Right kidney (tissue), 1 donor: ENCODE results near the gene LYPD3.
"Not testable (repeated sequence)": the region's sequence is repeated elsewhere in the genome, so short reads cannot be mapped to it uniquely, and the experiment has no call there.

Experiments
- DNase-seq: peaks from one replicate; pipeline ENCODE4 v3.0.0-alpha.2; 2016

LYPD3 gene

DNA sequence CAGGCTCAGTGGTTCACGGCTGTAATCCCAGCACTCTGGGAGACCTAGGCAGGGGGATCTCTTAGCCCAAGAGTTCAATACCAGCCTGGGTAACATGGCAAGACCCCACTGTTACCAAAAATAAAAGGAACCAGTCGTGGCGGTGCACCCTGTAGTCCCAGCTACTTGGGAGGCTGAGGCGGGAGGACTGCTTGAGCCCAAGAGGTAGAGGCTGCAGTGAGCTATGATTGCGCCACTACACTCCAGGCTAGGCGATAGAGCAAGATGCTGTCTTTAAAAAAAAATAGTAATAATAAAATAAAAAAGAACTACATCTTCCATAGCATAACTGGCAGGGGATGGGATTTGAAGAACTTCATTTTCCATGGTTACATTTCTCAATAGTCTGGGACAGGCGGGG is 3.0 kb downstream of the LYPD3 start:
- no peak for DNase-seq

- DNase-seq, result no peak
Measured at GRCh38 chr19:43461303-43461702, 4.1 kb downstream of the LYPD3 start.

DNA sequence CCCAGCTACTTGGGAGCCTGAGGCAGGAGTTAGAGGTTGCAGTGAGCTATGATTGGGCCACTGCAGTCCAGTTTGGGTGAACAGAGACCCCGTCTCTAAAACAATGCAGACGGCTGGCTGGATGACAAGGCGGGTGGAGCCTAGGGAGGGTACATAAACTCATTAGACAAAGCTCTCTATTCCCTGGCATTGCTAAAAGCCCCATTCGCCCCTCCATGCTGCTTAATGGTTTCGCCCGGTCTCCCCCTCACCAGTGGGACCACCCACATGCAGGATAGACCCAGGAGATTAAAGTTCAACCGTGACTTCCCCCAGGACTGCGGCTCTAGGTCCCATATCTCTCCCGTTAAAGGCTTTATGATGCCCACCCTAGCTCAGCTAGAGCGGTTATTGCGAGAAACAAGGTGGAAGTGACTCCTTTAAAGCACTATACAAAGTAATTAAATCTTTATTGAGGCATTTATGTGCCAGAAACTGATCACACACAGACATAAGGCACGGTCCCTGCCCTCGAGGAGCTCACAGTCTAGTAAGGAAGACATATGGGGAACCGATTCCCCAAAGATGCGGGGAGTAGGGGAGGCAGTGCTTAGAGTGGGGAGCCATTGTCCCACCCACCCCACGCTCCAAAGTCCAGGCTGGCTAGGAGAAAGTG is 4.9 kb downstream of the LYPD3 start:
- DNase-seq, result no peak

- DNase-seq, result no peak
Measured at GRCh38 chr19:43457809-43458208, 7.6 kb downstream of the LYPD3 start.

- DNase-seq, result no peak
Measured at GRCh38 chr19:43455321-43456113, 9.9 kb downstream of the LYPD3 start.

DNA sequence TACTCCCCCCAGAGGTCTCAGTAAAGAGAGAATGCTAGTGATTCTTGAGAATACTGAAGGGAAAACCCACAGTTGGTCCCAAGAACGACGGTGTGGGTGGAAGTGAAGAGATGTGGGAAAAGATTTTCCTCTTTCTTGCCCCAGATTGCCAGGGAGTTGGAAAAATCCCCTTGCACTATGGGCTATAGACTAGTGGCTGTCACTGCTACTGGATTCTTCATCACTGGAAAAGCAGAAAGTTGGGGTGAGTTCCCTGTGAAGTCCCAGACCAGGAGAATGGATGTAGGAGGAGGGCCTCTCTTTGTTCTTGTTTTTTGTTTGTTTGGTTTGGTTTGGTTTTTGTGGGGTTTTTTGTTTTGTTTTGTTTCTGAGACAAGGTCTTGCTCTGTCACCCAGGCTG is 11.4 kb downstream of the LYPD3 start:
- DNase-seq, result no peak

DNA sequence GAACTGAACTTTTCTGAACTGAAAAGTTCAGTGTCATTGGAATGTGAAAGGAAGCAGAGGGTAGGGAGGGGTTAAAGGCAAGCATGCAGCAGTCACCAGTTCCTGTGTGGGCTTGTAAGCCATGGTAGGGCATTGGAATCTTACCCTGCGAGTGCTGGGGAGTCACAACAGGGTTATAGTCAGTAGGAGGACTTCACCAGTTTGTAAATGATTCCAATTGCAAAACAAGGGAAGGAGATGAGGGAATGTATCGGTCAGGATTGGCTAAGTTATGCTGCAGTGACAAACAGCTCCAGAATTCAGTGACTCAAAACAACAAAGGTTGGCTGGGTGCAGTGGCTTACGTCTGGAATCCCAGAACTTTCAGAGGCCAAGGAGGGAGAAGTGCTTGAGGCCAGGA is 12.8 kb downstream of the LYPD3 start:
- no peak for DNase-seq

GRCh38 chr19:43450545-43450997 is 14.8 kb downstream of the LYPD3 start:
- DNase-seq, result no peak

GRCh38 chr19:43447655-43448054 is 17.8 kb downstream of the LYPD3 start:
- no peak for DNase-seq

DNA sequence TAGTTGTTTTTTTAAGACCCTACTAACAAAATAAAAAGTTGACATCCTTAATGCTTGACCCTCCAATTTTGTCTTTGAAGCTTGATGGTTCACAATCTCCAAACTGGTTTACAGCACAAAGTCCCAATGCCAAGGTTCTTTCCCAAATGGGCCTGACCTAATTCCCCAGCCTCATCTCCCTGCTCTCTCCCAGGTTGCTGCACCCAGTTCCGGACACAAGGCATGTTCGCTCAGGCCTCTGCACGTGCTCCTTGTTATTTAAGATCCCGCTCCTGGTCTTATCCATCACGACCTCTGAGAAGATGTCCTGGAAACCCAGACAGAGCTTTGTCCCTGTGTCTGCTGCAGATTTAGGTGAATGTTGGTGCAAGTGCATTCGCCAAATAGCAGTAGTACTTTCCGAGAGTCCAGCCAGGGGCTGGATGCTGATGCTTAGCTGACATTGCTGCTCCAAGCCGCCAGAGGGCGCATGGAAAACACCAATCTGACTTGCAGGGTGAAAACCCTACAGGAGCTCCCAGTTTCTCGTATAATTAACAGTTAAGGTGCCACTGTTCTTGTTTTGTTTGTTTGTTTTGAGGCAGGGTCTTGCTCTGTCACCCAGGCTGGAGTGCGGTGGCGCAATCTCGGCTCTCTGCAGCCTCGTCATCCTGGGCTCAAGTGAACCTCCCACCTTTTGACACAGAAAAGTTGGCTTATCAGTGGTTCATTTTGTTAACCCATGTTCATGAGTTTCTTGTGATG is 18.5 kb downstream of the LYPD3 start:
- peak; percentile 51 for DNase-seq

DNA sequence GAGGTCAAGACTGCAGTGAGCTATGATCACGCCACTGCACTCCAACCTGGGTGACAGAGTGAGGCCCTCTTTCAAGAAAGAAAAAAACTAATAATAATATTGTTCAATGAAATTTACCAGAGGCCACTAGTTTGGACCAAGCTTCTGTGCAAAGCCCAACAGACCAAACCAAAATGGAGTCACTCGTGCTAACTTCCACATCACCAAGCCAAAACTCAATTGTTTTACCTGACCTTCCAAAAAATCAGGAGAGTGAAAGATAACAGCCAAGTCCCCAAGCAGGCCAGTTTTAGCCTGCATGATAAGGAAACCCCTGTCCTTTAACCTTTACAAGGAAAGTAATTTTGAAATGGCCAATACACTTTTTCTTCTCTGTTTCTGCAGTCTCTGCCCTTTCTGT is 20.0 kb downstream of the LYPD3 start:
- no peak for DNase-seq

- no peak for DNase-seq
Measured at GRCh38 chr19:43444531-43445287, 20.7 kb downstream of the LYPD3 start.

DNA sequence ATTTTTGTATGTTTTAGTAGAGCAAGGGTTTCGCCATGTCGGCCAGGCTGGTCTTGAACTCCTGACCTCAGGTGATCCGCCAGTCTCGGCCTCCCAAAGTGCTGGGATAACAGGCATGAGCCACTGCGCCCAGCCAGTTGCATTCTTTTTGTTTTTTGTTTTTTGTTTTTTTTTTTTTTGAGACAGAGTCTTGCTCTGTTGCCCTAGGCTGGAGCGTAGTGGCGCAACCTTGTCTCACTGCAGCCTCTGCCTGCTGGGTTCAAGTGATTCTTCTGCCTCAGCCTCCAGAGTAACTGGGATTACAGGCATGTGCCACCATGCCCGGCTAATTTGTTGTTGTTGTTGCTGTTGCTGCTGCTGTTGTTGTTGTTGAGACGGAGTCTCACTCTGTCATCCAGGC is 21.3 kb downstream of the LYPD3 start:
- DNase-seq, result not testable (repeated sequence)

DNA sequence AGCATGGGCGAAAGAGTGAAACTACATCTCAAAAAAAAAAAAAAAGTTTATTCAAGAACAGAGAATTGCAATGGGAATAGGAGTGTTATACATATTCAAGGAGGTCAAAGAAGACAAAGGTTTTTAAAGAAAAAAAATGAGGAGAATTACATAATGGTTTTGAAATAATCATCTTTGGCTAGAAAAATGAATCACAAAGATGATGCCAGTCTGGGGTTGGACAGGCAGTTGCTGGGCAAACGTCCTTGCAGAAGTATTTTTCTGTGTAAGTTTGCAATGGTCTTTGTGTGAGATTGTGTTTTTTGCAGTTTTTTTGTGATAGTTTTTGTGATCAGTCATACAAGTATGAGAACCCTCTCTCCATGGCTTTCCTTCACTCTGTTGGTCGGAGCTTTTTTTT is 23.7 kb downstream of the LYPD3 start:
- no peak for DNase-seq

- no peak for DNase-seq
Measured at GRCh38 chr19:43439709-43440063, 25.7 kb downstream of the LYPD3 start.

DNA sequence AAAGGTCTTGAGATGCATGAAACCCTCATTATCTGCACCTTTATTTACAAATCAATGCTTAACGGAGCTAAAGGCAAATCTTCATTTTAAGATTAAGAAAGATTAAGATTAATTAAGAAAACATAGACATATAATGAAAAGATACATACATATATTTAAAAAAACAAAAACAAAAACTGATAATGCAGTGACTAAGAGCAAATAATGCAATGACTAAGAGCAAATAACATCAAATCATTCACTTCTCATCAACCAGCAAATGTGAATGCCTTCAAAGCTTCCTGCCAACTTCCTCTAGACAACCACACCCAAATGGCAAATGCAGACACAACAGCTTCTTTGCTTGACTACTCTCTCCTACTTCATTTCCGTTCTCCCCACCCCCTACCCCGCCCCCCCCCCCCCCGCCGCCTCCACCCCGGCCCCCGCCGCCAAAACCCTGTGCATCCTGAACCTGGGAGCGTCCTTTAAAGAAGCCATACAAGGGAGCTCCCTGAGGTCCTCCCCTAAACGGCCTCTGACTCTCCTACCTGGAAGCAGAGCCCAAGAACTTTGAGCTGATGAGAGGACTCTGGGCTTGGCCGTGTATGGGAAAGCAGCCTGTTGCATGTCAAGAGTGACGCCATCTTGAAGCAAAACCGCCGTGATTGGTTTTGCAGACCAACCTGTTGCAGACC is 26.2 kb downstream of the LYPD3 start:
- DNase-seq, result no peak

DNA sequence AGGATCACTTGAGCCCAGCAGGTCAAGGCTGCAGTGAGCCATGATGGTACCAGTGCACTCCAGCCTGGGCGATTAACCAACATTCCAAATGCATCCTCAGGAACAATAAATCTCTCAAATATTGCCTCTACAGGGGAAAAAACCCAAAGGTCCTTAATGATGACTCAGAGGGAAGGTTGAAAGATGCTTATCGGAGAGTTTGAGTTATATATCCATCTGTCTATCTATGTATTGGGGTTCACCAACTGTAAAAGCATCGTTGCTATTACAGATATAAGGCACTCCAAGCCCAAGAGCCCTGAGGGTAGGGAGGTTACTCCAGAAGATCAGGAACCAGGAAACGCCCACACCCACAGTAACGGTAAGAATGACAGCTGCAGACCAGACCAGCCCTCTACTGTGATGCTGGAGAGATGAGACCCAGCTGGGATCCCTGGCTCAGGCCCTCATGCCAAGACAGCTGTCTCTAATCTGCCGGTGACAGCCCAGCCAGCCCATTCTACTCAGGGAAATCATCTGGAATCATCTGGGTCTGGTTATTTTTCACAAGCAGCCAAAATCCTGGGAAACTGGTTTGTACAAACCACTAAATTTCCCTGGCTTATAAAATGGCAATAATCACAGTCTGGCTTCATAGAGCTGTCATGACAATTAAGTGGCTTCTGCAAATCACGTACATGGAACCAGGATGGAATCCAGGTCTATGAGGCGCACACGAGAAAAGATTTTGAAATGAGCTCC is 26.9 kb downstream of the LYPD3 start:
- DNase-seq, result peak; percentile 36

DNA sequence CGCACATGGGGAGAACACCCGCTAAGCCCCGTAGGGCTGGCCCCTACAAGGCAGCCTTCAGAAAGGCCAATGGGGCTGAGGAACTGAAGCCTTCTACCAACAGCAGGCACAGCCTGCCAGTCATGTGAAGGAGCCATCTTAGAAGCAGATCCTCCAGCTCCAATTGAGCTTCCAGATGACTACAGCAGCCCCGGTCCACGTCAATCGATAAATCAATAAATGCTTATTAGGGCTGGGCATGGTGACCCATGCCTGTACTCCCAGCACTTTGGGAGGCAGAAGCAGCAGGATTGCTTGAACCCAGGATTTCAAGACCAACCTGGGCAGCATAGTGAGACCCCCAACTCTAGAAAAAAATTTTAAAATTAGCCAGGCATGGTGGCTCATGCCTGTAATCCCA is 27.7 kb downstream of the LYPD3 start:
- DNase-seq, result no peak

DNA sequence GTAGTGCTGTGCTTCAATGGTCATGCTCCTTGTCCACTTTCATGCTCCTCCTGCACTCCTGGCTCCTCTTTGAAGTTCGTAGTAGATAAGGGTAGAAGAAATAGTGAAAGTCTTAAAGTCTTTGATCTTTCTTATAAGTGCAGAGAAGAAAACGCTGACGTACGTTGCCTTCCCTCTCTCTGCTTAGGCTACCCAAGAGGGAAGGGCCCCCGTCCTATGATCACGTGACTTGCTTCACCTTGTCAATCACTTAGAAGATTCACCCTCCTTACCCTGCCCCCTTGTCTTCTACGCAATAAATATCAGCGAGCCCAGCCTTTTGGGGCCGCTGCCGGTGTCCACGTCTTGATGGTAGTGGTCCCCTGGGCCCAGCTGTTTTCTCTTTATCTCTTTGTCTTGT is 28.1 kb downstream of the LYPD3 start:
- DNase-seq, result not testable (repeated sequence)

DNA sequence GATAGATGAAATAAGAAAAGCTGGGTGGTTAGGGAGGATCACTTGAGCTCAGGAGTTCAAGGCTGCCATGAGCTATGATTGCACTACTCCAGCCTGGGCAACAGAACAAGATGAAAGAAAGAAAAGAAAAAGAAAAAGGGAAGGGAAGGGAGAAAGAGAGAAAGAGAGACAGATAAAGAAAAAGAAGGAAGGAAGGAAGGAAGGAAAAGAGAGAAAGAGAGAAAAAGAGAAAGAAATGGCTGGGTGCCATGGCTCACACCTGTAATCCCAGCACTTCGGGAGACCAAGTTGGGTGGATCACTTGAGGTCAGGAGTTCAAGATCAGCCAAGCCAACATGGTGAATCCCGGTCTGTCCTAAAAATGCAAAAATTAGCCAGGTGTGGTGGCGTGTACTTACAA is 29.6 kb downstream of the LYPD3 start:
- no peak for DNase-seq

DNA sequence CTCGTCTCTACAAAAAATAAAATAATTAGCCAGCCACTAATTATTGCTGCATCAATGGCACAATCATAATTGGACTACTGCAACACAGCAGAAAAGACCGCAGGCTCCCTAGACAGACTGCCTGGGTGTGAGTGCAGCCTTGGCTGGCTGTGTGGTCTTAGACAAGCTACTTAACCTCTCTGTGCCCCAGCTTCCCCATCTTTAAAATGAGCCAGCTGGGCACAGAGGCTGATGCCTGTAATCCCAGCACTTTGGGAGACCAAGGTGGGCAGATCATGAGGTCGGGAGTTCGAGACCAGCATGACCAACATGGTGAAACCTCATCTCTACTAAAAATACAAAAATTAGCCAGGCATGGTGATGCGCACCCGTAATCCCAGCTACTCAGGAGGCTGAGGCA is 31.7 kb downstream of the LYPD3 start:
- no peak for DNase-seq

DNA sequence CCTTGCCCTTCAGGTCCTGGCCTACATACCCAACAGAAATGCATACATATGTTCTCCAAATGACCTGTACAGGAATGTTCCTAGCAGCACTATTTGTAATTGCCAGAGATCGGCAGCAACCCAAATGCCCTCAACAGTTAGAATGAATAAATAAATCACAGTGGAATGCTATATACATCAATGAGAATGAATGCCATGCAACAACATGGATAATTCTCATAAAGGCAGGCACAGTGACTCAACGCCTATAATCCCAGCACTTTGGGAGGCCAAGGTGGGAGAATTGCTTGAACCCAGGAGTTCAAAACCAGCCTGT is 32.1 kb downstream of the LYPD3 start:
- DNase-seq, result no peak
